NCI-H2029 treated with DMSO at 0.1 percent for 48 hours (cell line): Measurements from ENCODE around the gene NABP2.

Experiments used
- DNase-seq: peaks from one replicate; lab custom pipeline; 2025; lab: John Stamatoyannopoulos, UW

Gene NABP2

GRCh38 chr12:56213878-56214277, 10.3 kb upstream of the NABP2 start:
- no peak for DNase-seq

DNA sequence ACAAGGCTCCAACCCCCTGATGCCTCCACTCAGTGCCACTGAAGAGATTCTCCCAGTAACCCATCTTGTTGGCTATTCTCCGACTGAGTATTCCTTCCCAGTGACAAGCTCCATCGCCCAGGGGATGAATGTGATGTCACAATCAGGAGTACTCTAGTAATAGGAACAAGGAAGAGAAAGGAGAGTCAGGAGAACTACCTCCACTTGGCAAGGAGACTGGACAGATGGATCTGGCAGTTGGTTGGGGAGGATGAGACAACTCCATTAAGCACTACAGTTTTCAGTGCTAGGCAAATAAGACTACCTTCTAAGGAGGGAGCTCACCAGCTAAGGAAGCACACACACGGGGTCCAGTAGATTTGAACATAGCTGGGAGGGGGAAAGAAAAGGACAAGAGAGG, 7.7 kb upstream of the NABP2 start:
- no peak for DNase-seq

GRCh38 chr12:56219840-56220239, 4.3 kb upstream of the NABP2 start:
- DNase-seq = no peak

DNA sequence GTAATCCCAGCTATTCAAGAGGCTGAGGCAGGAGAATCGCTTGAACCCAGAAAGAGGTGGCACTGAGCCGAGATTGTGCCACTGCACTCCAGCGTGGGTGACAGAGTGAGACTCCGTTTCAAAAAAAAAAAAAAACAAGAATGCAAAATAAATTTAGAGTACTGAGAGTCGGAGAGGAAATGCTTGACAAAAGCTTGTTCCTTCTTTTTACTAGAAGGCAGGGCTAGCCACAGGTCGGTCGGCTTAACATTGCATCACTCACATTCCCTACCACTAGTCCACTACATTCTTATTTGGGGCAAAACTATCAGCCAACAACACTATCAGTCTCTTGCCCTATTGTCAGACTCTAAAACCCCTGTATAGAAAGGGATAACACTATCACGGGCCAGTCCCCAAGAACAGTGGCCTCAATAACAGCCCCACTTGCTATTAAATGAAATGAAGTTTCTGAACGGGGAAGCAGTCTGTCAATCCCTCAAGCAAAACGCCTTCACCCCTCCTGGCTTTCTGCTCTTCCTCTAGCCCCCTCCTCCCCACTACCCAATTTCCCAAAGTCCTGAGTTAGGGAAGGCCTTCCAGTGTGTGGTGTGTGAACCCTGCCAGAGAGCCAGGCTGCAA, 3.4 kb upstream of the NABP2 start:
- no peak for DNase-seq

GRCh38 chr12:56221232-56221756, 2.8 kb upstream of the NABP2 start:
- DNase-seq = no peak

GRCh38 chr12:56221757-56222530, 2.2 kb upstream of the NABP2 start, which contains the start of gene RNF41:
RNF41 (minus strand) TSS chr12:56221922; CDS start chr12:56214047, 7,875 bp downstream.
- DNase-seq = peak; percentile 92

- DNase-seq = no peak
These were observed 1.6 kb upstream of the NABP2 start for GRCh38 chr12:56222531-56222895.

GRCh38 chr12:56223571-56224101, 506 bp upstream of the NABP2 start:
- no peak for DNase-seq

DNA sequence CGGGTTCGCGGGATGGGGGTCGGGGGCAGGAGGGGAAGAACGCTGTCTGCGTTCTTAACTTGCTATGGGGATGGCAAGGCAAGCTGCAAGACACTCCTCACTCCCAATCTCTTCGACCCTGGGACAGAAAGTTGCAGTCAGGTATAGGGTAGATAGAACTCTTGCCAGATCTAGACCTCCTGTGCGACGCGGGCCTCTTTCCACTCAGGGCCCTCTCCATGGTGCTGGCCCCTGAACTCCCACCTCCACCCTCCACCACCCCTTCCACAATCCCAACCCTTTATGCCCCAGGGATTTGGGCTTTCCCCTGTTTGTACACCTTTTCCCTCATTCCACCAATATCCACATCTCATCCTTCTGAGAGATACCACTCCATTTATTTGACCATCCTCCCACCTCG, 812 bp downstream of the NABP2 start:
- no peak for DNase-seq

DNA sequence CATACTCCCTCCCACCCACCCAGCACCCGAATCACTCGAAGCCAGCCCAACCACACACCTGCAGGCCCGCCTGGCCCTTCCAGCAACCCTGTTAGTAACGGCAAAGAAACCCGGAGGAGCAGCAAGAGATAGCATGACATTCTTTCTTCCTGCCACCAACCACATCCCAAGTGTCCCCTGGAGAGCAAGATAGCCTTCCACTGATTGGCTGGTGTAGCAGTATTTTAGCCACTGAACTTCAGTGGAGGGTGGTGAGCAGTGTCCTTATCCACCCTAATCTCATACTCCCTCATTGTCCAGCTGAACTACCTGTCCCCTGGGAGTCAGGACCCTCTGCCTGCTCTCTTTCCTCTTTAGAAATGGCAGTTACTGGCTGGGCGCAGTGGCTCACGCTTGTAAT, 4.9 kb downstream of the NABP2 start:
- DNase-seq = no peak

DNA sequence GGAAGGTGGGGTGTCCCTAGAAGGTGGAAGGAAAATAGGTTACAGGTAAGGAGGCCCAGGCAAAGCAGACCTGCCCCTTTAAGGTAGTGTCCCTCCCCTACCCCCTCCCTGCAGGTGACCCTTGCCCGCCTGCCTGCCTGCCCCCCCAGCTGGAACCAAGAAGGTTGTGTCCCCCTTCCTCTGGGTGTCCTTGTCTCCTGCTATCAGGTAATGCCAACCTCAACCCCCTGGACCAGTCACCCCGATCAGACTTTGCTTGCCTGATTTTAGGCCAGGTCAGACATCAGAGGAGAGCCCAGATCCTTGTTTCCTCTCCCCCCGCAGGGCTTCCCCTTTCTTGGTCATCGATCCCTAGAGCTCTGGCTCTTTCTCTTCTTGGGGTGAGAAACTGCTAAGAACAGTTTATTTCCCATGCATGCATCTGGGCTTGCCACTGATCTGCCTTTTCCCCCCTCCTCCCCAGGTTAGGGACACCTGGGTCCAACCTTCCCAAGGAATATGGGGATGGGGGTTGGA, 5.8 kb downstream of the NABP2 start, which contains the start of gene SLC39A5:
Gene SLC39A5, plus strand, starts transcription at position 136 of the 516 bp plus-strand sequence. CDS start 1,224 bp downstream, outside the sequence.
- no peak for DNase-seq

- no peak for DNase-seq
These were observed 6.5 kb downstream of the NABP2 start for GRCh38 chr12:56230432-56231183.

DNA sequence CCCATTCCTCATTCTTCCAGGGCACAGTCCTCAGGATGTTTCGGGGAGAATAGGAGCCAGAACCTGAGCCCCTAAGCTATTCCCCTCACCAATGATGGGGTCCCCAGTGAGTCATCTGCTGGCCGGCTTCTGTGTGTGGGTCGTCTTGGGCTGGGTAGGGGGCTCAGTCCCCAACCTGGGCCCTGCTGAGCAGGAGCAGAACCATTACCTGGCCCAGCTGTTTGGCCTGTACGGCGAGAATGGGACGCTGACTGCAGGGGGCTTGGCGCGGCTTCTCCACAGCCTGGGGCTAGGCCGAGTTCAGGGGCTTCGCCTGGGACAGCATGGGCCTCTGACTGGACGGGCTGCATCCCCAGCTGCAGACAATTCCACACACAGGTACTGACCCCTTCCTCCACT, 7.0 kb downstream of the NABP2 start:
- DNase-seq = no peak

- DNase-seq = no peak
These were observed 10.7 kb downstream of the NABP2 start for GRCh38 chr12:56234746-56235436.

GRCh38 chr12:56236091-56236490, 11.9 kb downstream of the NABP2 start:
- no peak for DNase-seq

- DNase-seq = no peak
These were observed 12.8 kb downstream of the NABP2 start for GRCh38 chr12:56236985-56237384.

DNA sequence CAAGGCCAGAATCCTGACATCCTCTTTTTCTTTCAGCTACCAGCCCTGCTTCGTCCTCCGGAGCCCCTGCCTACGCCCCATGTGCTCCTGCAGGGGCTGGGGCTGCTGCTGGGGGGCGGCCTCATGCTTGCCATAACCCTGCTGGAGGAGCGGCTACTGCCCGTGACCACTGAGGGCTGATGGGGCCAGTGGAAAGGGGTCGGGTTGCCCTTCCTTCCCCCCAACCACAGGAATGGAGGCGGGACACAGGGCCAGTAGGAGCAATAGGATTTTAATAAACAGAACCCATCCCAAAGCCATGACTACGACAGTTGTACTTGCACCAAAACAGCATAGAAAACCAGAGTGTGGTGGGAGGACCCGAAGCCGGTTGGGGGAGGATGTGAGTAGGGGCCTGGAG, 13.4 kb downstream of the NABP2 start:
- no peak for DNase-seq

- no peak for DNase-seq
These were observed 17.5 kb downstream of the NABP2 start for GRCh38 chr12:56241424-56242303.

GRCh38 chr12:56242986-56243385, 18.8 kb downstream of the NABP2 start:
- DNase-seq = no peak

DNA sequence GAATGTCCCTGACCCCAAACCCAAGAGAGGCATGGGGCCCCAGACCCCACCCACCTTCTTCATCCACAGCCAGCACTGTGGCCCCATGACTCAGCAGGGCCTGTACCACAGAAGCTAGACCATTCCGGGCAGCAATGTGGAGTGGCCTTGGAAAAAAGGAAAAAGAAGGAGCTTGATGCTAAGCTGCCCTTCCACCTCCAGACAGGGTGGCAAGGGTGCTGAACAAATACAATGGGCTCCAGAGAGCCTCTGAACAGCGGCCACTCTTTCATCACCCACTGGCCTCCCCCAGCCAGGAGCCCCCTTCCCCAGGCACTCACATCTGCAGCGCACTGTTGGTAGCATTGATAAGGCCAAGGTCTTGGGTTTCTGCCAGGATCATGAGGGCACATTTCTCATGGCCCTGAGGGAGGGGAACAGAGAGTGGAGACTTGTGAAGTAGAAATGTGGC, 19.6 kb downstream of the NABP2 start:
- no peak for DNase-seq
